Gastroesophageal sphincter (tissue), 3 donors: ENCODE data around the gene TTLL12.

Experiments
- POLR2A ChIP-seq, 2 donors: fragments of 450-650 bp; IDR thresholded peaks; one replicate each; pipeline ENCODE4 v1.6.1; 2017; ENCODE audit warnings: antibody characterized with exemption in 2 of 2, mild to moderate bottlenecking in 2 of 2, moderate library complexity in 1 of 2
- TF ChIP-seq, protein P1 (sequence below), 4 experiments: fragments of 200-600 bp in 2 of 4; fragments of 450-650 bp in 2 of 4; sonication (generic) in 1 of 4; IDR thresholded peaks; one replicate each; pipeline ENCODE4 v1.5.1; 2017 to 2019; ENCODE audit warnings: antibody characterized with exemption in 4 of 4, mild to moderate bottlenecking in 2 of 4, moderate library complexity in 2 of 4

DNA sequence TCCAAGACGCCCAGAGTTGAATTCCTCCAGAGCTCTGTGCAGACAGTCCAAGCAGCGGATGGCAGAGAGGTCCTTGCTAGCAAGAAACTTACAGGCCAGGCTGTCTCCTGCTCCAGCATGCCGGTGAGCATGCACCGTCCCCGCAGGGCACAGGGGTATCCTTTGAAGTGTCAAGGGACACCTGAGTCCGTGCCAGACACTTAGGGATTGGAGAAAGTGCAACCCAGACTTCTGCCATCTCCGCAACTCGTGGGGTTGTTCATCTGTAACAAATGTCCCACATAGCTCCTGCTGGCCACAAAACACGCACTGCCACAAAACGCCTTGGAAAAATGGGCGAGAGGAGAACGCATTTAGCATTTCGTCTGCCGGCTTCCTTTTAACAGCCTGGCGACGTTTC, 22.3 kb downstream of the TTLL12 start:
- TF ChIP-seq, protein P1, sequence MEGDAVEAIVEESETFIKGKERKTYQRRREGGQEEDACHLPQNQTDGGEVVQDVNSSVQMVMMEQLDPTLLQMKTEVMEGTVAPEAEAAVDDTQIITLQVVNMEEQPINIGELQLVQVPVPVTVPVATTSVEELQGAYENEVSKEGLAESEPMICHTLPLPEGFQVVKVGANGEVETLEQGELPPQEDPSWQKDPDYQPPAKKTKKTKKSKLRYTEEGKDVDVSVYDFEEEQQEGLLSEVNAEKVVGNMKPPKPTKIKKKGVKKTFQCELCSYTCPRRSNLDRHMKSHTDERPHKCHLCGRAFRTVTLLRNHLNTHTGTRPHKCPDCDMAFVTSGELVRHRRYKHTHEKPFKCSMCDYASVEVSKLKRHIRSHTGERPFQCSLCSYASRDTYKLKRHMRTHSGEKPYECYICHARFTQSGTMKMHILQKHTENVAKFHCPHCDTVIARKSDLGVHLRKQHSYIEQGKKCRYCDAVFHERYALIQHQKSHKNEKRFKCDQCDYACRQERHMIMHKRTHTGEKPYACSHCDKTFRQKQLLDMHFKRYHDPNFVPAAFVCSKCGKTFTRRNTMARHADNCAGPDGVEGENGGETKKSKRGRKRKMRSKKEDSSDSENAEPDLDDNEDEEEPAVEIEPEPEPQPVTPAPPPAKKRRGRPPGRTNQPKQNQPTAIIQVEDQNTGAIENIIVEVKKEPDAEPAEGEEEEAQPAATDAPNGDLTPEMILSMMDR (IDR thresholded peaks at IDR 0.05): no peak
- no peak for TF ChIP-seq POLR2A (IDR thresholded peaks at IDR 0.05)
